Neutrophil (primary cell): ENCODE results near the gene RCAN3.
"Not testable (repeated sequence)": the region's sequence is repeated elsewhere in the genome, so short reads cannot be mapped to it uniquely, and the experiment has no call there.

ENCODE experiments used
- H3K27ac ChIP-seq: fragments of 200-600 bp; sonication (generic); 2 replicates; pipeline ENCODE4 v1.5.1; 2016; ENCODE audit warnings: mild to moderate bottlenecking, moderate library complexity
- H3K27me3 ChIP-seq: fragments of 200-600 bp; sonication (generic); 2 replicates; pipeline ENCODE4 v1.6.0; 2016; ENCODE audit warnings: mild to moderate bottlenecking
- H3K36me3 ChIP-seq: fragments of 200-600 bp; sonication (generic); 2 replicates; pipeline ENCODE4 v1.5.1; 2017
- H3K4me1 ChIP-seq, 2 experiments: fragments of 200-600 bp in 1 of 2; sonication (generic) in 1 of 2; 1 replicate in 1 of 2; 2 replicates in 1 of 2; pipeline versions ENCODE4 v1.5.1 to v1.6.1; 2013 to 2016; ENCODE audit warnings: low read depth in 1 of 2, low read length in 1 of 2, mild to moderate bottlenecking in 1 of 2, moderate library complexity in 1 of 2; ENCODE audit not compliant: control insufficient read depth in 1 of 2, insufficient read depth in 1 of 2
- H3K4me3 ChIP-seq, 2 experiments: fragments of 200-600 bp in 1 of 2; sonication (generic) in 1 of 2; 1 replicate in 1 of 2; 2 replicates in 1 of 2; pipeline ENCODE4 v1.5.1; 2013 to 2016; ENCODE audit warnings: low read depth in 1 of 2, low read length in 1 of 2, mild to moderate bottlenecking in 1 of 2, moderate library complexity in 1 of 2
- H3K9me3 ChIP-seq: fragments of 200-600 bp; sonication (generic); 2 replicates; pipeline ENCODE4 v1.5.1; 2016
- CTCF ChIP-seq: fragments of 200-600 bp; sonication (generic); IDR thresholded peaks from 2 replicates; pipeline ENCODE4 v1.5.1; 2016; ENCODE audit warnings: antibody characterized with exemption

RCAN3 gene

DNA sequence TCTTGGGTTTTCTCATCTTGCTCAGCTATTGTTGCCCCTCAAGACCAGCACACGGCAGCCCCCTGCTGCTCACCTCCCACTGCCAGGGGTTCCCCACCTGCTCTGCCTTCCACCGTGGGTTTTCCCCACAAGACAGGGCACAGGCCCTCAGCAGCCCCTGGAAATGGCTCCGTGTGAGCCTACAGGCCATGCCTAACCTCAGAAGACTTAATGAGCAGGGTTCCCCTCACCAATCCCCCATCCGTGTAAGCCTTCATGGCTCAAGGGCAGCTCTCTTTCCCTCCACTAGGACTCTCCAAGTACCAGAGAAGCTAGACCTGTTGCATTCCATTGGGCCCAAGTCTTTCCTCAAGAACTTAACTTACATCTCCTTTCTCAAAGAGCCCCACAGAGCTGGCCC is 18.4 kb upstream of the RCAN3 start:
- no peak for TF ChIP-seq CTCF
- Histone ChIP-seq H3K27me3 (no peaks in the 10 kb centered on the region), H3K4me3 (no peak overlapping the region), H3K4me1 (peaks cover 11 to 15% of the 10 kb centered on the region in 2 experiments), H3K27ac (no peak overlapping the region), H3K36me3 (no peaks in the 10 kb centered on the region), H3K9me3 (no peaks in the 10 kb centered on the region)

GRCh38 chr1:24486331-24487065 is 16.1 kb upstream of the RCAN3 start:
- Histone ChIP-seq H3K36me3 (no peaks in the 10 kb centered on the region), H3K4me1 (peaks cover 8% of the 10 kb centered on the region in 2 experiments), H3K27me3 (no peaks in the 10 kb centered on the region), H3K27ac (no peak overlapping the region), H3K4me3 (no peak overlapping the region), H3K9me3 (no peaks in the 10 kb centered on the region)
- TF ChIP-seq CTCF: no peak

GRCh38 chr1:24487455-24487854 is 15.2 kb upstream of the RCAN3 start:
- H3K9me3 ChIP-seq: no peaks in the 10 kb centered on the region
- H3K27ac ChIP-seq: no peak overlapping the region
- no peak overlapping the region for H3K4me3 ChIP-seq
- no peaks in the 10 kb centered on the region for H3K36me3 ChIP-seq
- no peaks in the 10 kb centered on the region for H3K4me1 ChIP-seq
- TF ChIP-seq CTCF: no peak
- no peaks in the 10 kb centered on the region for H3K27me3 ChIP-seq

DNA sequence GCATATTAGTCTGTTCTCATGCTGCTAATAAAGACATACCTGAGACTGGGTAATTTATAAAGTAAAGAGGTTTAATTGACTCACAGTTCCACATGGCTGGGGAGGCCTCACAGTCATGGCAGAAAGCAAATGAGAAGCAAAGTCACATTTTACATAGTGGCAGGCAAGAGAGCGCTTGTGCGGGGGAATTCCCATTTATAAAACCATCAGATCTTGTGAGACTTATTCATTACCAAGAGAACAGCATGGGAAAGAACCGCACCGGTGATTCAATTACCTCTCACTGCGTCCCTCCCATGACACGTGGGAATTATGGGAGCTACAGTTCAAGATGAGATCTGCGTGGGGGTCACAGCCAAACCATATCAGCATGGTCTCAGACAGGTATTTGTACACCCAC is 14.5 kb upstream of the RCAN3 start:
- not testable (repeated sequence) for H3K36me3 ChIP-seq, H3K27ac ChIP-seq, H3K9me3 ChIP-seq, H3K4me3 ChIP-seq, H3K27me3 ChIP-seq, H3K4me1 ChIP-seq

- no peaks in the 10 kb centered on the region for H3K36me3 ChIP-seq
- H3K4me3 ChIP-seq: no peak overlapping the region
- no peaks in the 10 kb centered on the region for H3K9me3 ChIP-seq
- no peaks in the 10 kb centered on the region for H3K27me3 ChIP-seq
- H3K27ac ChIP-seq: no peak overlapping the region
- H3K4me1 ChIP-seq: no peaks in the 10 kb centered on the region
- no peak for TF ChIP-seq CTCF
These were observed 13.0 kb upstream of the RCAN3 start for GRCh38 chr1:24489674-24490073.

GRCh38 chr1:24490101-24490781 is 12.4 kb upstream of the RCAN3 start:
- no peak overlapping the region for H3K27ac ChIP-seq
- TF ChIP-seq CTCF: no peak
- no peaks in the 10 kb centered on the region for H3K36me3 ChIP-seq
- no peak overlapping the region for H3K4me3 ChIP-seq
- no peaks in the 10 kb centered on the region for H3K27me3 ChIP-seq
- no peaks in the 10 kb centered on the region for H3K9me3 ChIP-seq
- no peaks in the 10 kb centered on the region for H3K4me1 ChIP-seq
